ENCODE data around the gene EPHA7. TPM values are rescaled to one million over a fixed set of nuclear protein-coding genes. Genes with fewer than 3 reads are reported as not detected.

The EPHA7 gene
- total RNA-seq, 1 donor from 2014 or later = 80.7 TPM

DNA sequence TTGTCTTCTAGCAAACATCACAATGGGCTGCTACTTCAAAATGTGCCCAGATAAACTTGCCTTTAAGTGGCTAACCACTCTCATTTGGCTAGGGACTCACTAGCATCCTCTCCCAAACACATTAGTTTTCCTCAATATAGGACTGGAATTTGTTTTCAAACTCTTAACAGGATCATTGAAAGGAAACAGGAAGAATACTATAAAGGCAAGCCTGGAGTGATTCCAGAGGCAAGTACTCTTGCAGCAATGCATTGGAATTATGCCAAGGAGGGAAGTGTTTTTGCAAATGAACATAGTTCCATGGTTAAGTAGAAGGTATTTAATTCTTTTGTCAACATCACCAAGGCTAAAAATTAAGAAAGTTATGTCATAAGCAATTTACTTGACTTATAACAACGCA is 12.2 kb downstream of the EPHA7 start:
- peak overlapping the region; percentile 60 for H3K27ac ChIP-seq
- no peak overlapping the region for H2AFZ ChIP-seq (replicated peaks)
- no peaks in the 10 kb centered on the region for H3K4me1 ChIP-seq
- H3K36me3 Mint-ChIP-seq = peaks cover 21% of the 10 kb centered on the region
- no peaks in the 10 kb centered on the region for H3K27me3 ChIP-seq
- no peak overlapping the region for H3K27ac Mint-ChIP-seq
- H3K4me3 Mint-ChIP-seq = no peak overlapping the region
- H3K9me3 ChIP-seq (ENCODE audit: low read depth) = no peaks in the 10 kb centered on the region
- H3K4me3 ChIP-seq = no peak overlapping the region
- no peak overlapping the region for H3K4me2 ChIP-seq
- H4K20me1 ChIP-seq (ENCODE audit: low read depth) = peaks cover 36% of the 10 kb centered on the region
- H3K79me2 ChIP-seq (ENCODE audit: low read depth) = peaks cover 99% of the 10 kb centered on the region
- no peaks in the 10 kb centered on the region for H3K9me3 Mint-ChIP-seq
- peaks cover 11% of the 10 kb centered on the region for H3F3A ChIP-seq (ENCODE audit: low read depth)
- no peak for DNase-seq (ENCODE audit: low spot score)
- no peak overlapping the region for H3K9ac ChIP-seq
- peaks cover 23% of the 10 kb centered on the region for H3K36me3 ChIP-seq
- peaks cover 29% of the 10 kb centered on the region for H3K4me1 Mint-ChIP-seq
- TF ChIP-seq EZH2phosphoT487 (IDR thresholded peaks at IDR 0.05) (no peak), EZH2 (IDR thresholded peaks at IDR 0.05) (no peak)
- TF ChIP-seq, protein P1, sequence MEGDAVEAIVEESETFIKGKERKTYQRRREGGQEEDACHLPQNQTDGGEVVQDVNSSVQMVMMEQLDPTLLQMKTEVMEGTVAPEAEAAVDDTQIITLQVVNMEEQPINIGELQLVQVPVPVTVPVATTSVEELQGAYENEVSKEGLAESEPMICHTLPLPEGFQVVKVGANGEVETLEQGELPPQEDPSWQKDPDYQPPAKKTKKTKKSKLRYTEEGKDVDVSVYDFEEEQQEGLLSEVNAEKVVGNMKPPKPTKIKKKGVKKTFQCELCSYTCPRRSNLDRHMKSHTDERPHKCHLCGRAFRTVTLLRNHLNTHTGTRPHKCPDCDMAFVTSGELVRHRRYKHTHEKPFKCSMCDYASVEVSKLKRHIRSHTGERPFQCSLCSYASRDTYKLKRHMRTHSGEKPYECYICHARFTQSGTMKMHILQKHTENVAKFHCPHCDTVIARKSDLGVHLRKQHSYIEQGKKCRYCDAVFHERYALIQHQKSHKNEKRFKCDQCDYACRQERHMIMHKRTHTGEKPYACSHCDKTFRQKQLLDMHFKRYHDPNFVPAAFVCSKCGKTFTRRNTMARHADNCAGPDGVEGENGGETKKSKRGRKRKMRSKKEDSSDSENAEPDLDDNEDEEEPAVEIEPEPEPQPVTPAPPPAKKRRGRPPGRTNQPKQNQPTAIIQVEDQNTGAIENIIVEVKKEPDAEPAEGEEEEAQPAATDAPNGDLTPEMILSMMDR (IDR thresholded peaks at IDR 0.05) = no peak
- H3K27me3 Mint-ChIP-seq (ENCODE audit: insufficient read depth, low read depth) = no peaks in the 10 kb centered on the region

DNA sequence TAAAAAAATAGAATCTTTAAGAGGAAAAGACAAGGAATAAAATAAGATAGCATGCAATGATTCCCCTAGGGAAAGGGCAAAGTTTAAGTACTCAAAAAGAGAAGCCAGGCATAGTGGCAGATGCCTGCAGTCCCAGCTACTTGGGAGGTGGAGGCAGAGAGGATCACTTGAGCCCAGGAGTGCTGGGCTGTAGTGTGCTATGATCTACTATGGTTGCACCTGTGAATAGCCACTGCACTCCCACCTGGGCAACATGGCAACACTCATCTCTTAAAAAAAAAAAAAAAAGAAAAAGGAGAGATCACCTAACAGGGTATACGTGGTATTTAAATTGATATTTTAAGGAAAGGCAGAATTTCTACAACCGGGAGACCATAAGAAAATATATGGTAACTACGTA is 16.0 kb downstream of the EPHA7 start:
- H3K36me3 Mint-ChIP-seq = peaks cover 14% of the 10 kb centered on the region
- TF ChIP-seq, protein P1 (IDR thresholded peaks at IDR 0.05) = no peak
- TF ChIP-seq EZH2 (IDR thresholded peaks at IDR 0.05) (no peak), EZH2phosphoT487 (IDR thresholded peaks at IDR 0.05) (no peak)
- H3K27me3 Mint-ChIP-seq (ENCODE audit: insufficient read depth, low read depth) = no peaks in the 10 kb centered on the region

DNA sequence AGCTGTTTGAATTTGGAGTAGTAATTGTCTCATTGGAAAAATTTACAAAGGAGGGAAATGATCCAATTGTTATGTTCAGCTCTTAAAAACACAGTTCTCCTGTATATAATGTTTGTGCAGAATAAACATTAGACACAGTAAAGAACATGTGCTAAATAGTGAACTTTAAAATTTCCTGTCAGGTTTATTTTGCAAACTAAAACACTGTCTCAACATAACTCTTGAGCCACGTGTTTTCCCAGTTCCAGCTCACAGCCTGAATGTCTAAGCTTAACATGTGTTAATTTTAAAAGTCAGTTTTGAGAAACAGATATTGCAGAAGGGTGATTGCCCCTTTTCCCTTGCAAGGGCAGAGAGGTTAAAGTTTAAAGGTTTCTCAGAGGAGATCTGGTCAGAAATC is 20.6 kb downstream of the EPHA7 start:
- peaks cover 9% of the 10 kb centered on the region for H3K36me3 ChIP-seq
- H3K9ac ChIP-seq = no peak overlapping the region
- peak overlapping the region; percentile 15 for H3K27ac ChIP-seq
- TF ChIP-seq EZH2 (IDR thresholded peaks at IDR 0.05) (no peak), EZH2phosphoT487 (IDR thresholded peaks at IDR 0.05) (no peak)
- TF ChIP-seq, protein P1 (IDR thresholded peaks at IDR 0.05) = no peak
- H3K9me3 Mint-ChIP-seq = no peaks in the 10 kb centered on the region
- no peak overlapping the region for H3K4me3 ChIP-seq
- no peaks in the 10 kb centered on the region for H3K9me3 ChIP-seq (ENCODE audit: low read depth)
- no peaks in the 10 kb centered on the region for H3K27me3 ChIP-seq
- no peak overlapping the region for H3K4me2 ChIP-seq
- no peaks in the 10 kb centered on the region for H3K4me1 ChIP-seq
- peaks cover 19% of the 10 kb centered on the region for H3F3A ChIP-seq (ENCODE audit: low read depth)
- H4K20me1 ChIP-seq (ENCODE audit: low read depth) = peaks cover 13% of the 10 kb centered on the region
- H3K27ac Mint-ChIP-seq = no peak overlapping the region
- H3K36me3 Mint-ChIP-seq = peaks cover 11% of the 10 kb centered on the region
- no peak overlapping the region for H2AFZ ChIP-seq (replicated peaks)
- no peak overlapping the region for H3K4me3 Mint-ChIP-seq
- DNase-seq (ENCODE audit: low spot score) = no peak
- H3K4me1 Mint-ChIP-seq = peaks cover 43% of the 10 kb centered on the region
- H3K27me3 Mint-ChIP-seq (ENCODE audit: insufficient read depth, low read depth) = no peaks in the 10 kb centered on the region
- H3K79me2 ChIP-seq (ENCODE audit: low read depth) = peaks cover 97% of the 10 kb centered on the region

More for the DNA sequence above, 16.0 kb downstream of the EPHA7 start:
- Mint-ChIP-seq H3K4me3 (no peak overlapping the region), H3K4me1 (peaks cover 32% of the 10 kb centered on the region), H3K9me3 (no peaks in the 10 kb centered on the region), H3K27ac (no peak overlapping the region)
- Histone ChIP-seq H3K79me2 (ENCODE audit: low read depth) (peaks cover 99% of the 10 kb centered on the region), H3K36me3 (peaks cover 22% of the 10 kb centered on the region), H3K9ac (no peak overlapping the region), H3K27ac (peak overlapping the region; percentile 25), H3K4me1 (no peaks in the 10 kb centered on the region), H3F3A (ENCODE audit: low read depth) (peaks cover 7% of the 10 kb centered on the region), H4K20me1 (ENCODE audit: low read depth) (peaks cover 13% of the 10 kb centered on the region), H2AFZ (replicated peaks) (no peak overlapping the region), H3K27me3 (no peaks in the 10 kb centered on the region), H3K4me2 (no peak overlapping the region), H3K9me3 (ENCODE audit: low read depth) (no peaks in the 10 kb centered on the region), H3K4me3 (no peak overlapping the region)
- DNase-seq (ENCODE audit: low spot score) = no peak

Measured in neural progenitor cell (in vitro differentiated cells).